NCI-H1436 (cell line): ENCODE data around the gene ERC1.

Source experiments
- DNase-seq: peaks from one replicate; lab custom pipeline; 2025; lab: John Stamatoyannopoulos, UW

ERC1 gene

DNA sequence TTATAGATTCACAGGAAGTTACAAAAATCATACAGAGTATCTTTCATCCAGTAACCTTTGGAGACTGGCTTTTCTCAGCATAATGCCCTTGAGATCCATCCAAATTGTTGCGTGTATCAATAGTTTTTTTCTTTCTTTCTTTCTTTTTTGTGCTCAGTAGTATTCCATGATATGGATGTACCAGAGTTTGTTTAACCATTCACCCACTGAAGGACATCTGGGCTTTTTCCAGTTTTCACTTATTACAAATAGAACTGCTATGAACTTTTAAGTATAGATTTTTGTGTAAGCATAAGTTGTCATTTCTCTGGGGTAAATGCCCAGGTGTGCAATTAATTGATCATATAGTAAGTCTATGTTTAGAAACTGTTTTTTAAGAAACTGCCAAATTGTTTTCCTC is 524.0 kb downstream of the ERC1 start:
- DNase-seq, result no peak

DNA sequence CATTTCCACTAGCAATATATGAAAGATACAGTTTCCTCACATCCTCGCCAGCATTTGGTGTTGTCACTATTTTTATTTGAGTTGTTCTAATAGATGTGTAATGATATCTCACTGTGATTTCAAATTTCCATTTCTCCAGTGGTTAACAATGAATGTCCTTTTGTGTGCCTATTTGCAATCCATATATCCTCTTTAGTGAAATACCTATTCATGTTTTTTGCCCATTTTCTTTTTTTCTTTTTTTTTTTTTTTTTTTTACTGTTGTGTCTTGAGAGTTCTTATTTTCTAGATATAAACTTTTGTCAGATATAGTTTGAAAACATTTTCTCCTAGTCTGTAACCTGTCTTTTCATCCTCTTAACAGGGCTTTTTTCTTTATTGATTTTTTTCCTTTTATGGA is 524.4 kb downstream of the ERC1 start:
- DNase-seq, result no peak

DNA sequence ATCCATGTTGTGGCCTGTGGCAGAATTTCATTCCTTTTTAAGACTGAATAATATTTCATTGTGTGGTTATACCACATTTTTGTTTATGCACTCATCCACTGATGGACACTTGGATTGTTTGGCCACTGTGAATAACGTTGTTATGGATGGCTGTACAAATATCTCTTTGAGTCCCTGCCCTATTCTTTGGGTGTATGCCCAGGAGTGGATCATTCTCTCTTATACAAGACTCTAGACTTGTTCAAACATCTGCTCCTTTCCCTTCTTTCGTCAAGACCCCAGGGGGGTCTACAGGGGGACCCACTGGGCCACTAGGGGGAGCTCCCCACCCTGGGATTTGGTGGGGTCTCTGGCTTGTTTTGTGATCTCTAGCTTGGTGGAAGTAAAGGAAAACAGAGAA is 526.0 kb downstream of the ERC1 start:
- DNase-seq, result no peak

DNA sequence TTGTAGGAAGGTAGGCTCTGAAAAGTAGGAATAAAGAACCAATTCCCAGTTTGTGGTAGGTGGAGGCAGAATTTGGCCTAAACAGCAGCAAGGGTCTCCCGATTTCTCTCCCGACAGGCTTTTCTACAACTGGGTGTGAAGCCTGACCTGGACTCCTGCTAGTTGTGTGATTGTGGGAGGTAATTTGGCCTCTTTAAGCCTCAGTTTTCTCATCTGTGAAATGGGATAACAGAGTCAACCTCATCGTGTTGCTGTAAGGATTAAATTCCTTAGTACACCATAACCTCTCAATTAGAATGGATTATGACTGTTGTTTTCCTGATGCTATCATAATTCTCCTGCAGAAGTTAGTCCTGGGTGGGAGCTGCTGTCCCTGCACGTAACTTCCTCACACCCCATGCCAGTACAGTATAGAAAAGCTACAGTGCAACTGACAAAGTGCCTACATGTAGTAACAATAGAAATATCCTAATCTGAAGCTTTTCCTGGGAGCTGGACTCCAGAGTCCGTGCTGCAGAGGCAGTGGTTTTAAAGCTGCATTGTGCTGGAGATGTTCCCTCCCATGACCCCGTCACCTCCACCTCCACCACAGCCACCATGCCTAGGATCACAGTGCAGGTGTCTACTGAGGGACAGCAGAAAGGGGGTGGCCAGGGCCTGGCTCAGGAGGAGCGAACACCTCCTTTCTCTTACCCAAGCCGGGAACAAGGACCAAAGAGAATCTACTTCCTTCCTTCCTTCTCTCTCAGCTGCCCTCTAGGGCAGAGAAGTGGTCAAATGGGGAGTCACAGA is 526.9 kb downstream of the ERC1 start:
- no peak for DNase-seq

DNA sequence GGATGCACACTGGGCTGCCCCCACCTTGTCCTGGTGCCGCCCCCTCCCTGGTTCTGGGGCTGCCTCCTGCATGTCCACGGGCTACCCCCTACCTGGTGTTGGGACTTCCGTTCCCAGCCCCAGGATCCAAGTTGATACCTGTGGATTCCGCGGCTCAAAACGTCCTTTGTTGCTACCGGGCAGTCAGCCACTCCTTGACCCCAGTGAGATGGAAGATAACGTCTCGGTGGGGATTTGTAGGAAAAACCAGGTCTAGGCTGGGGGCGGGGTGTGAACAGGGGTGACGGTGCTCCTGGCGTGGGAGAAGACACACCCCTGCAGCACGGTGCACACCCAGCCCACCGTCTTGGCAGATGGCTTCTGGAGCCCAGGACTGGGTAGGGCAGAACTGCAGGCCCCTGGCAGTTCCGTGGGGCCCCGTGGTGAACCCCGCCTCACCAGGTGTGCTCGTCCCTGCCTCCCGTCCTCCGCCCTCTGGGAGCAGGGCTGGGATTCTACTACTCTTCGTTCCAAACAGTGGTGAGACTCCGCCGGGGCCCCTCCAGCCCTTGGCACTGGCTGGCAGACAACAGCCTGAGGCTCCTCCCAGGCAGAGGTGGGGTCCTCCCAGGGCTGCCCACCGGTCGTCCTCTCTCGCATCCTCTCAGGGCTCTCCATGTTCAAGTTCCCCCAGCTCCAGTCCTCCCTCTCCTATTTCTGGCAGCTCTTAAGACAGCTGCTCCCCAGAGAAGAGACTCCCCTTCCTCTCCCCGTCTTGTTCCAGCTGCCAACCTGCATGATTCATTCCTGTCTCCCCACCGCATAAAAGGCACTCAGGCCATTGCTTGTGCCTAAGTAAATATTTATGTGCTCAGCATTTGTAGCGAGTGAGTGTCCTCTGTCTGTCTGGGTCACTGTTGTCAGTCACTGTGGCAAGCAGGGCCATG is 527.8 kb downstream of the ERC1 start:
- no peak for DNase-seq

DNA sequence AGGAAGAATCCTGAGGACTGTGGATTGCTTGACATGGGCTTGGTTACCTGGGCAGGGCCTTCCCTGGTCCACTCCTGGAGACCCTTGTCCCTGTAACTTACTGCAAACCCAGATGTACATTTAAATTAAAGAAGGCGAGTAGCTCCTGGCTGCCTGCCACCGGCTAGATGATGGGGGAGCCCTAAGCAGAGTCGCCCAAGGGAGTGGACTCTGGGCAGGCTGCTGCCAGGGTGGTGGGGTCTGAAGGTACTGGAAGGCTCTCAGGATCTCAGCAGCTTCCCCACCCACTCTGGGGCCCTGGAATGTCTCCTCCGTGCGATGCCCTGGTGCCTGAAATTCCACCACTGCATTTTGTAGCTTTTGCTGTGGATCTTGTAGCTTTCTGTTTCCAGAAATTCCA is 528.6 kb downstream of the ERC1 start:
- DNase-seq, result no peak

DNA sequence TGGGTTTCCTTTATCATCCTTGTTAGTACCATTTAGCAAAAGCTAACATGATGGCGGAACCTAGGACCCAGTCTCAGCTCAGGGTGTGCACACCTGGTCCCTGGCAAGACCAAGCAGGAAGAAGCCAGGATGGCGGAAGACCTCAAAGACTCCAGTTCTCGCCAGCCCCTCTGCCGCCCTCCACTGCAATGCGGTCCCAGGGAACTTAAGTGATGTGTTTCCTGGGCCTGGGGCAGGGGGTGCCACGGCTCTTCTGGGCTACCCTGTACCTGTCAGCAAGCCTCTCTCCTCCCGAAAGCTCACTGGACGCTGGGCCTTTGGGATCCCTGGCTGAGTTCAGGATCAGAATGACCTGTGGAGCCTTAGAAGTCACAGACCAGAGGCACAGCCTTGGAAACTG is 532.0 kb downstream of the ERC1 start:
- DNase-seq, result no peak

DNA sequence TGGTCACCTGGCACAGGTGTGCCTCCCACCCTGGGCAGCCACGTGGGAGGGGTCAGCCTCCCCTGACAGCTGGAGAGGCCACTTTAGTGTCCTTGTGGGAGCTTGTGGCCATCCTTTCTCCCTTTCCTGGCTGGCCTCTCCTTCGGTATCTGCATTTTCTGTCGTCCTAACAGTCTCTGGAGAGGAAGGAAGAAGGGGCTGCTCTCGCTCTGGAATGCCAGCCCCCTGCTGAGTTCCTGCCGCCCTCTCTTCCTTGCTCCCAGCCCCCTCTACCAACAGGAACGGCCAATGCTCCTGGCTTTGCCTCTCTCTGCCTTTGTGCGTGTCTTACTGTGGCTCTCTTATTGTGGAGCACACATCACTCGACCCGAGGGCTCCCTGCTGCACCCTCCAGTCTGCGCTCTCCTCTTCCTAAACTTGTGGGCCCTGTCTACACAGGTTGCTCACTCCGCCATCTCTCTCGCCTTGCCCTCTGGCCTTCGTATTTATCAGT is 532.6 kb downstream of the ERC1 start:
- no peak for DNase-seq

DNA sequence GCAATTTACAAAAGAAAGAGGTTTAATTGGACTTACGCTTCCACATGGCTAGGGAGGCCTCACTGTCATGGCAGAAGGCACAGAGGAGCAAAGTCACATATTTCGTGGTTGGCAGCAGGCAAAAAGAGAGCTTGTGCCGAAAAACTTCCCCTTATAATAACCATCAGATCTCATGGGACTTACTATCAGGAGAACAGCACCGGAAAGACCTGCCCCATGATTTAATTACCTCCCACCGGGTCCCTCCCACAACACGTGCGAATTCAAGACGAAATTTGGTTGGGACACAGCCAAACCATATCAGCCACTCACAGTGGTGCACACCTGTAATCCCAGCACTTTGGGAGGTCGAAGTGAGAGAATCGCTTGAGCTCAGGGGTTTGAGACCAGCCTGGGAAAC is 534.8 kb downstream of the ERC1 start:
- DNase-seq, result no peak

DNA sequence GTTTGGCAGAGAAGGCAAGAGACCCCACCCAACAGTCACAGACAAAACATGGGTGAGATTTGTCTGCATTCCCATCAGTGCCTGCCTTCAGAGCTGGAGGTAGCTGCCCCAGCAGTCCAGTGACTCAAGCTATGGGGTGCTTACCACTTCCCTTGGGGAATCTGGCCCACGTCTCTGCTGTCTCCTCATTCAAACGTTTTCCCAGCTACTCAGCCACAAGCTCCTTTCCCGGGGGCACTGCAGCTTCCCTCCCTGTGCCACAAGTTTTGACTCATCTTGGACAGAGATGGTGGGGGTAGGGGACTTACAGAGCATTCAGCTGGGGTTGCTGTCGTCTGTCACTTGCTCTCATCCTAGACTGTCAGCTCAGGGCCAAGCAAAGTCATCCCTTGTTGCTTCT is 536.8 kb downstream of the ERC1 start:
- DNase-seq, result no peak

DNA sequence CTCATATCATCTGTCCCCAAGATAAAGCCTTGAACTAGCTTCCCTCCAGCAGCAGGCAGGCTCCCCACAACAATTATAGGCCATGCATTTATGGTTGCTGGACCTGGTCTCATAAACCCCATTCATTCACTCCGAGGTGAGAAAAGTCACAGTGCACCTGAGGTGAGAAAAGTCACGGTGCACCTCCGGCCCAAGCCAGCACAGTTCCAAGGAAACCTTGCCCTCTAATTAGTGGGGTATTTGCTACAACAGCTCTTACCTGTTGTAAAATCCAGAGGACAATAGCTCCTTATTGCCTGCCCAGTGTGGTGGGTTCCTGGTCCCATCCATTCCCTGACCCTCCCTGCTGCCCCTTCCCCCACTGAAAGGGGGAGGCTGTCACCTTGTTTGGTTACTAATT is 537.8 kb downstream of the ERC1 start:
- DNase-seq, result no peak

DNA sequence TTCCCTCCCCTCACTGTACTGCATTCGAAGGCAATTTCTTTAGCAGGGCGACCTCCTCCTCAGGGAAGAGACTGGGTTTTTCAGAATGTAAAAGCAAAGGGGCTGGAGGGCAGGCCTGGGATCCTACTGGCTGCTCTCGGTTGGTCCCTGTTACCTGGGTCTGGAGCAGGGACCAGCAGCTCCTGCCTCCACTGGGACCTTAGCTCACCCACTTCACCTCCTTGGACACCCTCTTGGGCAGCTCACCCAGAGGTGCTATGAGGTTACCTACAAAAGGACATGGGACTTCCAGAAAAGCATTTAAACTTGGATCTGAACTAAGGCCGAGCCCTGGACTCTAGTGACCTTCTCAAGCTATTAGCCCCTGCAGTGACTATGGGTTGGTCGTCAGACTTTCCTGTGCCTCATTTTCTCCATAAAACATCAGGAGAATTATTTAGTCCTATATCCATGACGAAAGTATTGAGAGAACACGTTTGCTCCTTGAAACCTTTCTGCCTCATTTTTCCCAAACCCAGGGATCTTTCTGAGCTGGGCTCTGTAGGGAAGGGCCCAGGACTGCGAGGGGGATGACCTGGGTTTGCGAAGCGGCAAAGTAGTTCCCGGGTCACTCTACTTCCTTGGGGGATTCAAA is 538.3 kb downstream of the ERC1 start:
- DNase-seq, result no peak

DNA sequence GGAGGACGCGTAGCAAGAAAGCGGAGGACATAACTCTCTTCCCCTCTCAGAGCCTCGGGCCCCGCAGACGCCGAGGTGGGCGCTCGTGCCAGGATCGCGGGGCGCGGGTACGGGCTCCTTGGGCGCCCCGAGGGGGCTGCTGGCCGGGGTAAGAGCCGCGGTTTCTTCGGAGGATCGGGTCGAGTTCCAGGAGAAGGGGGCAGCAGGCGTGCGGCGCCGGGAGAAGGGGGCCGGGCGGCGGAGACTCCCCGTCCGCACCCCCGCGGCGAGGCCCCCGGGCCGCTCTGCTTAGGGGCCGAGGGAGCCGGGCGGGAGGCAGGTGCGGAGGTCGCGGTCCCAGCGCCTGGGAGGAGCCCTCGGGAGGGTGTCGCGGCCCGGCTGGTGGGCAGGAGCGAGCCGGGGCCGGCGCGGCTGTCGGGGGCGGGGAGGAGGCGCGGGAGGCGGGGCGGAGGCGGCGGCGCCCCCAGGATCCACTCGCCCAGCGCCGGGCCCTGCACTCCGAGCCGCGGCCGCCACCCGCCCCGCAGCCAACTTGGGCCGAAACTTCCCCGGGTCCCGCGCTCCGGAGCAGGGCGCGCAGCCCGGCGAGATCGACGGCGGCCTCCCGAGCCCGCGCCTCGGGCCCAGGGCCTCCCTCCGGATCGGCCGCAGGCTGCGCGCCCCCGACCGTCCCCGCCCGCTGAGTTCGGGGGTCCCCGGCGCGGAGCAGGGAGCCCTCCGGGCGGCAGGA is 539.0 kb downstream of the ERC1 start:
- no peak for DNase-seq

DNA sequence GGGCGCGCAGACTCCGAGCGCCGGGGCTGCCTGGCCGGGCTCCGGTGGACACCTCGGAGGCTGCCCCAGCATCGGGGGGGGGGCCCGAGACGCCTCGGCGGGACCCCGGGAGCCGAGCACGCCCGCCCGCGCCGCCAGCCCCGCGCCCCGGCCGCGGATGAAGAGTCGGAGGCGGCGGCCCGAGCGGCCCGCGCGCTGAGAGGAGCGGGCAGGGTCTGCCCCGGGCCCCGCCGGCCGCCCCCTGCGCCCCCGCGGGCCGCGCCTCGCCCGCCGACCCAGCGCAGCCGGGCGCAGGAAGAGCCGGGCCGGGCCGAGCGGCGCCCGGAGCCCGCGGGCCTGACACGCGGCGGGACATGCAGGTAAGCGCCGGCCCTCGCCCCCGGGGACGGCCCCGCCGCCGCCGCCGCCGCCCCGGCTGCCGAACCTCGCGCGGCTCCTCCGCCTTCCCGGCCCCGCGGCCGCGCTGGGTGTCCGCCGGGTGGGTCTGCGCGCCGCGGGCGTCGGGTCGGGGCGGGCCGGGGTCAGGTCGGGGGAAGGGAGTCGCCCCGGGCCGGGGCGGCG is 539.6 kb downstream of the ERC1 start:
- DNase-seq, result no peak

DNA sequence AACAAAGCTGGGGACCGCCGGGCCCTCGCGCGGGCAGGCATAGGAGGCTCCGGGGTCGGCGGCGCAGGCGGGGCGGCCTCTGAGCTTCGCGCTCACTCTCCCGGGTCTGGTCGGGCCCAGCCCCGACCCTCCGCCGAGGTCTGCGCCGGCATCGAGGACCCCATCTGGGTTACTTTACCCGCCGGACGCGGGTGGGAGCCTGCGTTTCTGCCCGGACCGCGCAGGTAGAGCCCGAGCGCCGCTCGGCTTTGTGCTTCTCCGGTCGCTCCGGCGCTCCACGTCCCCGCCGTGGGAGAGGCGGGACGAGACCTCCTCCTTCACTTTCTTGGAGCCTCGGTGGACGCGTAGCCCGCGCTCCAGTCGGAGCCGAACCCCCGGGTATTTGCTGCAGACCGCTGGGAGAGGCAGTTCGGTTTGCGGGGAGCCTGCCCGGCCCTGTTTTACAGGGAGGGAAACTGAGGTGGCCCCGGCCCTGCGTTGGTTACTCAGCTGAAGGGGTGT is 540.2 kb downstream of the ERC1 start:
- DNase-seq, result no peak

DNA sequence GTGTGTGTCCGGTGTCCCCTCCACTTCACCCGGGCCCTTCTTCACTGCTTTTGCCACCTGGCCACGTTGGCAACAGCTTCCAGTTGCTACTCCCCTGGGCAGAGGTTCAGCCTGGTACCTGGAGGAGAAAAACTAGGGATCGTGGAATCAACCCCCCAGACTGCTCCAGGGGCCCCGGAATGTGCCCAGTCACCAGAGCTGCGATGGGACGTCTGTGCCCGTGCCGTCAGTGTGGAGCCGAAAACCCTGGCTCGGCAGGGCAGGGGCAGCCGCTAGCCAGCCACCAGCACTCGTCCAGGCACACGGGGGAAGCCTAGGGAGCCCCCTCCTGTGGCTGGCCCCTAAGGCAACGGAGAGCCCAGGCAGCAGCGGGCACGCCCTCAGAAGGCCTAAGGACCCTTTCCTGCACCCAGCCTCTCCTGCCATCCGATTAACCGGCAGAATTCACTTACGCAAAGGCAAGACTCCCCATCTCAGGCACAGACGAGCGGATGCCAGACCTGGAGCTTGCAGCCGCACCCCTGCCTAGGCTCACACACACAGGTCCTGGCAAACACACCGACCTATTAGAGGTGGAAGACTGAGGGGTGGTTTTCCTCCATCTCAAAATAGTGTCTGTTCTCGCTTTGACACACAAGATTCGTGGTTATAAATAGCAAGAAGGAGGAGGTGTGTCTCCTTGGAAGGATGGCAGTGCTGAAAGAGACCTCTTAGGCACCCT is 540.8 kb downstream of the ERC1 start:
- no peak for DNase-seq

DNA sequence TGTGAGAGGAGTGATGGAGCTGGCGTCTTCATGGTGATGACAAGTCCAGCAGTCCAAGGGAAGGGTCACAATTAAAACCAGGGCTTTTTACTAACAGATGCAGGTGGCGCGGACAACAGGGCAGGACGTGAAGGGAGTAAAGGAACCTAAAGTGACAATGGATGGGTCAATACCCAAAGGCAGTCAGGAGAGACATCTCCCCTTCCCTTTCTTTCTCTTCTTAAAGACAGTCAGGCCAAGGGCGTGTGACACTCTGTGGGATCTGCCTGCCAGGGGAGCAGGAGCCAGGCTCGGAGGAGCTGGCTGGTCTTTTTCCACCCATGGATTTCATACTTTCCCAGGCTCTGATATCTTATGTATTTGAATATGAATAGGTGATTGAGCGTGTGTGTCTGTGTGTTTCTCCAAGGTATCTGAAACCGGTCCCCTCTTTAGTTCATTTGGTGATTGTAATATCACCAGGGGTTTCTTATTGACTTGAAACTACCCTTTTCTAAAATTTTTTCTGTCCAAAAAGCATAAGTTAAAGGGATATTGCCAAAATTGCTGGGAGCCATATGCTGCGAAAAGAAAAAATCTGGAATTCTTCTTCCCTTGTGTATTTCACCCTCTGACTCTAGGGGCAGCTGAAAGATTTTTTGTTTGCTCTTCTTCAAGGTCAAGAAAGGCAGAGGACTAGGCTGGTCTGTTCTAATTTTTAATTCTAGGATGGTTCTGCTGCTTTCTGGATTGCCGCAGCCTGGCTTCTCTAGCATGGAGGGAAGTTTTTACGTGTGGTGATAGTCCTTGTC is 541.5 kb downstream of the ERC1 start:
- DNase-seq, result no peak

DNA sequence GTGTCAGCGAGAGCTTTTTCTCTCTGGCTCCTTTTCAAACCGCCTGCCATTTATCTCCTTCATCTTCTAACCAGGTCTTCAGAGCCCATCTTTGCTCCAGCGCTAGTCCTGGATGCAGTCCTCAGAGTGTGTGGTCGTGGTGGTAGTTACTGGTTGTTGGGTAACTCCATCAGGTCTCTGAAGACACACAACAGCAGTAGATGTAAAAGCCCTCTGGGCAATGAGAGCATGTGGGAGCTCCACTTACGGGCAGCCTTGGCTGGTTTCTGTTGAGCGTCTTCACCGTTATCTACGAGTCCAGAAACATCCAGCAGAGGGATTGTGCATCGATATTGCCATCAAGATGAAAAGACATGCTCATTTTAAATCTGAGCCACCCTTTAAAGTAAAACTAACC is 542.2 kb downstream of the ERC1 start:
- DNase-seq, result no peak

DNA sequence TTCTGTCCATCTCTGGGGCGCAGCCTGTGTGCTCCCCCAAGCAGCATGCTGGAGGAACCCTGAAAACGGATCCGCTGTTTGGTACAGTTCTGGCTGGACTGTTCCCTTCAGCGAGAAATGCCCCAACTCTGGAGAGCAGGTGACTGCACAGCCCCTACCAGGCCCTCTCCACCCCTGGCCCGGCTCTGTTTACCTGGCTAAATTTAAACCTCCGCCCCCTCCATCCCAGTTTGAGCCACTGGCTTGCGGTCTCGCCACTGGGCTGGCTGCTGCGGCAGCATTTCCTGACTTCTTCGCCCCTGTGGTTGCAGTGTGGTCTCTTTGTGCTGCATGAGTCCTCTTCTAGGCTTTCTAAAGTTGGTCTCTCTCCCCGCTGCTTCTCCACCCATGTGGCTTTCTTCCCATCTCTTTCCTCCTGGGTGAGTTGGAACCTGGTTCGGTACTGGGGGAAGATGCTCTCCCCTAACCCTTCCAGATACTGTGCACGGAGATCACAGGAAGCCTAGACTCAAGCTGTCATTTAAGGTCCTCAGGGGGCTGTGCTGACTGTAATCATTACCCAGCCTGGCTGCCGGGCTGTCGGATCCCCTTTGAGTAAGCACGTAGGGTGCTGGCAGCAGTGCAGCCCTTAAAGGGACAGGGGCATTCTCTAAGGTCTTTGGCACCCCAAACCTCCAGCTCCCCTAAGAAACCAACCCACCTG is 542.7 kb downstream of the ERC1 start:
- no peak for DNase-seq
